T-helper 1 cell treated with Interleukin-12 subunit alpha and Interleukin-12 subunit beta and Interleukin-4 antibody, amounts not matched to agents 30 μg/mL and 1 μg/mL, for 36 hours (primary cell): ENCODE data around the gene PPFIA1.

Source experiments
- H3K27ac Mint-ChIP-seq: one replicate; pipeline ENCODE4 v1.8.0; 2021; ENCODE audit warnings: mild to moderate bottlenecking, mixed read lengths
- H3K27me3 Mint-ChIP-seq: one replicate; pipeline ENCODE4 v1.8.0; 2021; ENCODE audit warnings: low read depth, mixed read lengths
- H3K36me3 Mint-ChIP-seq: one replicate; pipeline ENCODE4 v1.8.0; 2021; ENCODE audit warnings: low read depth, mixed read lengths
- H3K4me1 Mint-ChIP-seq: one replicate; pipeline ENCODE4 v1.8.0; 2021; ENCODE audit warnings: low read depth, mixed read lengths
- H3K4me3 Mint-ChIP-seq: one replicate; pipeline ENCODE4 v1.8.0; 2021; ENCODE audit warnings: mild to moderate bottlenecking, moderate library complexity, mixed read lengths
- H3K9me3 Mint-ChIP-seq: one replicate; pipeline ENCODE4 v1.8.0; 2021; ENCODE audit warnings: mixed read lengths

Gene PPFIA1

DNA sequence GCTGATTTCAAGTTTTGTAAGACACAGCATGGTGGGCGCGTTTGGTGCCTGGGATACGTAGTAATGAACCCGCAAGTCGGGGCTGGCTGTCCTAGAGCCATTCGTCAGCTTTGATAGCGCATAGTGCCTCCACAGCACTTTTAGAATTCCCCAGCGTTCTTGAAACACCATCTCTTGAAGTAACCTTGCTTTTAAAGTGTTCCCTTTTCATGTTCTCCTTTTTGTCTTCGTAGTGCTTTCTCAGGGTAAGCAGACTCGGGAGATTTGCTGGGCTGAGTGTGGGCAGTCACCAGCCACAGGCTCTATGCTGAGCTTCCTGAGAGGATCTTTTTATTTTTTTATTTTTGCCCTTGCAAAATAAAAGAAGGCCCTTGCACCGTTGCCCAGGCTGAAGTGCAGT, 88.3 kb downstream of the PPFIA1 start:
- H3K27me3 Mint-ChIP-seq = no peaks in the 10 kb centered on the region
- no peak overlapping the region for H3K27ac Mint-ChIP-seq
- no peaks in the 10 kb centered on the region for H3K9me3 Mint-ChIP-seq
- no peak overlapping the region for H3K4me3 Mint-ChIP-seq
- H3K36me3 Mint-ChIP-seq = peaks cover 39% of the 10 kb centered on the region
- H3K4me1 Mint-ChIP-seq = no peaks in the 10 kb centered on the region

DNA sequence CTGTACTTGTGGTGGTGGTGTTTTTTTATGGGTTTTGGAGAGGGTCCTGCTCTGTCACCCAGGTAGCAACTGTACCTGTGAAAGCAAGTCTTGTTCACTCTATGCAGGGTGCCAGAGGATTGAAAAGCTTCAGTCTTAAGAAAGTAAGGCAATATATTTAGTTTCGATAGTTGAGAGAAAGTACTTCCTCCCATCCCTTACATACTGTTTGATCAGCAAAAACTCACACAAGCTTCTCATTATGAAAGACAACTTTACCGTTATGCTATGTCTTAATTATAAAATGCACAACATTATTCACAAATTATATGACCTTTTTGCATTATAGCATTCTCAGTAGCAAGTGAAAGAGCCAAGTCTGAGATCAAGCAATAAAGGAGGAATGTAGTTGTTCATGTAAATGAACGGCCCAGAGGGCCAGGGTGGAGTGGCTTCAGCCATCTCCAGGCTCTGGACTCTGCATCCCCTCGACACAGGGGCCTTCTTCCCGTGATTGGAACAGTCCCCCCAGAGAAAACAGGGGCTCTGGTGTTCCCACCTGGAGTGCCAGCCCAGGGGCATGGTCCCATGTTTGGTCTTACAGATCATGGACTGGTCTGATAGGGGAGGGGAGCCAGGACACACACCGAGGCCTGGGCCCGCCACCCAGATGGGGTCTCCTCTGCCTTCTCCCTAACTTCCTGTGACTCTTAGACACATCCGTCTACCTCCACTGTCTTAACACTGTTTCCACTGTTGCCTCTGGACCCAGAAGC, 89.1 kb downstream of the PPFIA1 start:
- no peak overlapping the region for H3K4me3 Mint-ChIP-seq
- no peak overlapping the region for H3K27ac Mint-ChIP-seq
- no peaks in the 10 kb centered on the region for H3K27me3 Mint-ChIP-seq
- peaks cover 2% of the 10 kb centered on the region for H3K4me1 Mint-ChIP-seq
- H3K36me3 Mint-ChIP-seq = peaks cover 38% of the 10 kb centered on the region
- no peaks in the 10 kb centered on the region for H3K9me3 Mint-ChIP-seq

DNA sequence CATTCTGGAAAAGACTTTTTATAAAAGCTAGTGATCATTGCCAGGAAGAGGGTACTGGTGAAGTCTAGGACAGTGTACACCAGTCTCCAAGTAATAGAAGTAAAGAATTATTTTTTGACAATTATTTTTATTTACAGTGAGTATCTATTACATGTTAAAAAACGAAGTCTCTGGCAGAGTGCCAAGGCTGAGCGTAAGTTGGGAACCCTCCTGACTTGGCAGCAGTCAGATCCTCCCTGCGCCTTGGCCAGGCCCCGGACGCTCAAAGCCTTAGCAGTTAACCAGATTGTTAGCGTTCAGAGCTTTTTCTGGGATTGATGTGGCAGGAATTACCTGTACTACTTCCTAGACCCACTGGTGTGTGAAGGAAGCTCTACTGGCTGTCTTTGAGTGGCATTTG, 89.7 kb downstream of the PPFIA1 start:
- Mint-ChIP-seq H3K4me3 (no peak overlapping the region), H3K9me3 (no peaks in the 10 kb centered on the region), H3K36me3 (peaks cover 42% of the 10 kb centered on the region), H3K27me3 (no peaks in the 10 kb centered on the region), H3K27ac (no peak overlapping the region), H3K4me1 (peaks cover 8% of the 10 kb centered on the region)

DNA sequence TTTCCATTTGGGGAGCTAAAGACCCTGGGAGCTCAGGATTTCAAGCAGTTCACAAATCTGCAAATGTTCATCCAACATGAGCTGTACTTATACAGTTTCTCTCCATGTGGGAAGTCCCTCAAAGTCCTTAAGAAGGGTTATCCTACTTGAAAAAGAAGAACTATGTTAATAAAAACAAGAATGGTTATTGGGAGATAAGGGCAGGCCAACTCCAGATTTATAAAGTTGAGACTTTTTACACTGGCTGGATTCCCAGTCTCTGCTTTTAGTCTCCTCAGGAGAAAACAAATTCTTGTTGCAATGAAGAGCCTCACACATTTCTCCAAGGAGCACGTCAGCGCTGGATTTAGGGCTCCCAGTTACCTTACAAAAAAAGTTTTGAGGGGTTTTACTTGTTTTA, 93.7 kb downstream of the PPFIA1 start:
- Mint-ChIP-seq H3K4me3 (no peak overlapping the region), H3K36me3 (peaks cover 36% of the 10 kb centered on the region), H3K9me3 (no peaks in the 10 kb centered on the region), H3K27ac (no peak overlapping the region), H3K27me3 (no peaks in the 10 kb centered on the region), H3K4me1 (peaks cover 20% of the 10 kb centered on the region)

DNA sequence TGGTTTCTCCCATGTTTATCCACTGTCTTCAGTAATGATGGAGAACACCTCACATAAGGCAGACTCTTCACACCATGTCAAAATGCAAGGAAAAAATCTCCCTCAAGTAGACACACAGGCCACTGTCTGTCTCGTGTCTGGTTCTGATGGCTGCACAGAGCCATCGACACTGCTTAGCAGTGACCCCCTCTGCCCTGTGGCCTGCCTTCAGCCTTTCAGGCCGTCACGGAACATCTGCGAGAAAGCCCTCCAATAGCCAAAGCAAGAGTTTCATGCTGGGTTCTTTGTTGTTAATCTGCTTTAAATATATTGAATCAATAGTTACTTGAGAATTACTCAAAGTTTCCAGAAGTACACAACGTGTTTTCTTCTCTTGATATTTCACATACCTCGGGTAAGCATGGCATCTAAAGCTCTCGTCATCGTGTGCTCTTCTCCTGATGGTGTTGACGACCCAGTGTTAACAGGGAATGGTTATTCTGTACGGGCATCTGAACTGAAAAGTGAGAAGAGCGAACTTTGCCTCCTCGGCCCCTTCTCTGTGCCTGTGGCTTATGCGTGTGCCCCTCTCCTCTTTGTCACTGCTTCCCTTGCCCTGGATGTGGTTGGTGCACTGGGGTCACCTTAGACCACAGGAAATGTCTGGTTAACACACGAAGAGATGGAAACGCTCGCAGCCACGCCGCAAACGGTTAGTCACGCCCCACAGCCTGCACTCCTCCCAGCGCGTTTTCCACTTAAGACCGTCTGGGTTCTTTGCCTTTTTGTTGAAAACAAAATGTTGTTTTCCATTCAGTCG, 94.5 kb downstream of the PPFIA1 start:
- H3K27ac Mint-ChIP-seq = peak overlapping the region; percentile 83
- H3K4me1 Mint-ChIP-seq = peaks cover 20% of the 10 kb centered on the region
- H3K27me3 Mint-ChIP-seq = no peaks in the 10 kb centered on the region
- H3K36me3 Mint-ChIP-seq = peaks cover 36% of the 10 kb centered on the region
- peak overlapping the region; percentile 72 for H3K4me3 Mint-ChIP-seq
- no peaks in the 10 kb centered on the region for H3K9me3 Mint-ChIP-seq

DNA sequence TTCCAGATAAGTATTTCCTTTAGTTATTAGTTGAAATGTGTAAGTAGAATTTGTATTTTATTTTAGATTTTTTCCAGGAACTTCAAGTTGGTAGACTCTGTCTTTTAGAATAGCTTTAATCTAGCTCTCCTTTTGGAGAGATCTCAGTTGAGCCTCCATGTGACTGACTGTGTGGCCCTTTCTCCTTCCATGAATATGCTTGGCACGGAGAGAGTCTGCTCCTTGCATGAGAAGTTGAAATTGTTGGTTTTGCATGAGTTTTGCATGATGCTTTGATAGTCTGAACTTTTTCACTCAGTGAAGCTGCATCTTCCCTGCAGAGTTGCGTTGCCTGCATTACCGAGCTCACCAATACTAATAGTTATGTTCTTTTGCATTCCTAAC, 95.0 kb downstream of the PPFIA1 start:
- H3K36me3 Mint-ChIP-seq = peaks cover 38% of the 10 kb centered on the region
- H3K9me3 Mint-ChIP-seq = no peaks in the 10 kb centered on the region
- peaks cover 20% of the 10 kb centered on the region for H3K4me1 Mint-ChIP-seq
- peak overlapping the region; percentile 72 for H3K4me3 Mint-ChIP-seq
- no peaks in the 10 kb centered on the region for H3K27me3 Mint-ChIP-seq
- peak overlapping the region; percentile 83 for H3K27ac Mint-ChIP-seq

DNA sequence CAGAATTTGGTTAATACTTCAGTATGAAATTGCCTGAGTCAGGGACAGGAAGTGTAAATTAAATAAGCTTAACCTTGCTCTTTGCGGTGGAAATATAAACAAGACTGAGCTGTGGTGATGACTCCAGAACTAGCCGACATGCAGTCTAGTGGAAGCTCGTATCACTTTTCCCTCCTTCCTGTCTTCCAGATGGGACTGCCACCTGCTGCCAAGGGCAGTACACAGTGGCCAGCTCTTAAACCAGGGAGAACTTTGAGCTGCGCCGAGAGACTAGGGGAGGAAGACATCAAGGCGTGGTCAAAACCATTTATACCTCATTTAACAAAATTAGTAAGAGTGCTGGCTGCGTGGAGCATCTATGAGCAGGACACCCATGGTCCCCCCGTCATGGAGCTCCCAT, 96.6 kb downstream of the PPFIA1 start:
- Mint-ChIP-seq H3K36me3 (peaks cover 37% of the 10 kb centered on the region), H3K4me3 (no peak overlapping the region), H3K9me3 (peaks cover 5% of the 10 kb centered on the region), H3K4me1 (peaks cover 20% of the 10 kb centered on the region), H3K27ac (no peak overlapping the region), H3K27me3 (no peaks in the 10 kb centered on the region)

DNA sequence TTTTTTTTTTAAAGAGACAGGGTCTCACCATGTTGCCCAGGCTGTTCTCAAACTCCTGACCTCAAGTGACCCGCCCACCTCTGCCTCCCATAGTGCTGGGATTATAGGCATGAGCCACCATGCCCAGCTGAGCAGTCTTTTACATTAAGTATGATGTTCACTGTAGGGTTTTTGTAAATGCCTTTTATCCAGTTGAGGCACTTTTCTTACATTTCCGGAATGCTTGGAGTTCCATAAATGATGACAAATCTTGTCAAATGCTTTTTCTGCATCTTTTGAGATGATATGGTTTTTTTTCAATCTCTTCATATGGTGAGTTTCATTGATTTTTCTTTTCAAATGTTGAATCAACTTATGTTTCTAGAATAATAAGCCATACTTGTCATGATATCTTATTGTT, 98.5 kb downstream of the PPFIA1 start:
- Mint-ChIP-seq H3K27ac (no peak overlapping the region), H3K27me3 (no peaks in the 10 kb centered on the region), H3K4me1 (peaks cover 20% of the 10 kb centered on the region), H3K36me3 (peaks cover 37% of the 10 kb centered on the region), H3K9me3 (peaks cover 5% of the 10 kb centered on the region), H3K4me3 (no peak overlapping the region)

DNA sequence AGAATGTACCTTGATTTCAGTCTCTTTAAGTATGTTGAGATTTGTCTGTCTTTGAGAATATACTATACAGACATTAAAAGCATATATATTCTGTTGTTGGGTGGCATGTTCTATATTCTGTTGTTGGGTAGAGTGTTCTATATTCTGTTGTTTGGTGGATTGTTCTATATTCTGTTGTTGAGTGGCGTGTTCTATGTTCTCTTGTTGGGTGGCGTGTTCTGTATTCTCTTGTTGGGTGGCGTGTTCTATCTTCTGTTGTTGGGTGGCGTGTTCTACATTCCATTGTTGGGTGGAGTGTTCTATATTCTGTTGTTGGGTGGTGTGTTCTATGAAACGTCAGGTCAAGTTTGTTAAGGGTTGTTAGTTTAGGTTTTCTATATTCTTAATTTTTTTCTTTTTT, 100.8 kb downstream of the PPFIA1 start:
- Mint-ChIP-seq H3K36me3 (peaks cover 25% of the 10 kb centered on the region), H3K9me3 (peaks cover 5% of the 10 kb centered on the region), H3K4me3 (no peak overlapping the region), H3K27ac (no peak overlapping the region), H3K27me3 (no peaks in the 10 kb centered on the region), H3K4me1 (peaks cover 4% of the 10 kb centered on the region)

DNA sequence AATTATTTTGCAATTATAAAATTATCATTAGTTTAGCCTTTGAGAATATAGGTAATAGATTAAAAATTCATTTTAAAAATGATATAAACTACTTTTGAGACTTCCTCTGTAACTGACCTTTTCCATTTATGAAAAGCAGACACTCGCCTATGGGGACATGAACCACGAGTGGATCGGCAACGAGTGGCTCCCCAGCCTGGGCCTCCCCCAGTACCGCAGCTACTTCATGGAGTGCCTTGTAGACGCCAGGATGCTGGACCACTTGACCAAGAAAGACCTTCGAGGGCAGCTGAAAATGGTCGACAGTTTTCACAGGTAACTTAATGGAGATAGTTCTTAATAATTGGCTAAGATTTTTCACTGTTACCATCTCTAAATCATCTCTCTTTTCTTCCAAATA, 101.6 kb downstream of the PPFIA1 start:
- Mint-ChIP-seq H3K27me3 (no peaks in the 10 kb centered on the region), H3K9me3 (peaks cover 5% of the 10 kb centered on the region), H3K27ac (no peak overlapping the region), H3K4me1 (peaks cover under 1% of the 10 kb centered on the region), H3K4me3 (no peak overlapping the region), H3K36me3 (peaks cover 26% of the 10 kb centered on the region)

DNA sequence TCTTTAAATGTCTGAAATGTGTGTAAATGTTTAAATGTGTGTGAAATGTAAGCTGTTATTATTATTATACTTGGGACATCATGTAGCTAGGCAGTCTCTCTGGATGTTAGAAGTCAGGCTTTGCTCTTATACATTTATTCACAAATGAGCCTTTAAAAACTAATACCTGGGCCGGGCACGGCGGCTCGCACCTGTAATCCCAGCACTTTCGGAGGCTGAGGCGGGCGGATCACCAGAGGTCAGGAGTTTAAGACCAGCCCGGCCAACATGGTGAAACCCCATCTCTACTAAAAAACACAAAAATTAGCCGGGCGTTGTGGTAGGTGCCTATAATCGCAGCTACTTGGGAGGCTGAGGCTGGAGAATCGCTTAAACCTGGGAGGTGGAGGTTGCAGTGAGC, 106.1 kb downstream of the PPFIA1 start:
- Mint-ChIP-seq H3K9me3 (no peaks in the 10 kb centered on the region), H3K27me3 (no peaks in the 10 kb centered on the region), H3K4me3 (no peak overlapping the region), H3K27ac (no peak overlapping the region), H3K4me1 (no peaks in the 10 kb centered on the region), H3K36me3 (peaks cover 28% of the 10 kb centered on the region)

DNA sequence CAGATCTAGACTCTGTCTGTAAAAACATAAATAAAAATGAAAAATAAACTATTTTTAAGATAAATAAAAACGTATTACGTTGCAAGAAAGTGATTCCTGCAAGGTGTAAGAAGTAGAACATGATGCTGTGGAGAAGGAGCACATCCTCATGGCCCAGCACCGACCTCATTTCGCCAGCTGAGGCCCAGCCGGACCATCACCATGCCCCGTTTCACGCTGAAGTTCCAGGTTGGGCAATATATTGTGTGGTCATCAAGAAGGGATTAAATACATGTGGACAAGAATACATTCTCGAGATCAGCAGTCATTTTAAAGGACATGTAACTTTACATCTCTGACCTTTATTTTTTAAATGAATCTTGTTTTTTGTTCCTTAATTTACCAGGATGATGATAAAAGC, 107.2 kb downstream of the PPFIA1 start:
- H3K36me3 Mint-ChIP-seq = peaks cover 26% of the 10 kb centered on the region
- H3K27me3 Mint-ChIP-seq = no peaks in the 10 kb centered on the region
- no peaks in the 10 kb centered on the region for H3K4me1 Mint-ChIP-seq
- no peak overlapping the region for H3K4me3 Mint-ChIP-seq
- H3K9me3 Mint-ChIP-seq = no peaks in the 10 kb centered on the region
- no peak overlapping the region for H3K27ac Mint-ChIP-seq

DNA sequence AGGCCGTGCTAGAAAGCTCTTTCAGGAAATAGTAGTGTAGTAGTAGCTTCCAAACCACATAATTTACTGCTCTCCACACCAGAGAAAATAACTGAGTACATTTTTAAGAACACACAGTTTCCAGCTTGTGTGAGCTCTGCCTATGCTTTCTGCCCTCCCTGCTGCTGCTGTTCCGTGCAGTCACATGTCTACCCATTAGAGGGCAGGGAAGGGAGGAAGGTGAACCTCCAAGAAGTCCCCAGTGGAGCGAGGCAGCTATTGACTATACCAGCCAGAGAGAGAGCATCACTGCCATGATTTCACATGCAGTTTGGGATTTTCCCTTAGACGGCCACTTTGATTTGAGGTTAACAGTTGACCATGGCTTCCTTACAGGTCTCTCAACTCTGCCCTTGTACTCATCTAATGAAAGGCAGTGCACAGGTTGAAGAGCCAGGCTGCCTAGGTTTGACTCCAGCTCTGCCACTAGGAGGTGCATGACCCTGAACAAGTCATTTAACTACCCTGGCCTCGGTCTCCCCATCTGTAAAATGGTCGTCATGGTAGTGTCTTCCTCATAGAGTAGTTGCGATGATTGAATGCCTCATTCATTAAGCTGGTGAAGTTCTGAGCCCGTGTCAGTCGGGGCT, 108.1 kb downstream of the PPFIA1 start:
- Mint-ChIP-seq H3K36me3 (peaks cover 24% of the 10 kb centered on the region), H3K27ac (no peak overlapping the region), H3K27me3 (no peaks in the 10 kb centered on the region), H3K4me3 (no peak overlapping the region), H3K4me1 (no peaks in the 10 kb centered on the region), H3K9me3 (no peaks in the 10 kb centered on the region)

DNA sequence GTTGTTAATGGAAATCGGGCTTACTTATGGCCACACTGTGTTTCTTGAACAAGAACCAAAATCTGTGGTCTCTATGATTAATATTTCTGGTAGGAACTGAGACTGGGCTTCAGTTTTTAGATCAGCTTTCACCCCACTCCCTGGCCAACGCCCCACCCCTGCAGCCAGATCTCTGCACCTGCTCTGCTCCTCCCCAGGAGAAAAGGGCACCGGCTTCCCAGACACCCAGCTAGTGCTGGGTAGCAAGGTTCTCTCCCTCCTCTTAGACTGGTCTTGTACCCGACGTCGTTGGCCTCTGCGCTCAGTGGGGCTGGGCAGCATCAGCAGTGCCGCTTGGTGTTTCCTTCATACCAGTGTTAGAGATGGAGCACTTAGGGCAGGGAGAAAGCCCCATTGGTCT, 110.9 kb downstream of the PPFIA1 start:
- Mint-ChIP-seq H3K36me3 (peaks cover 28% of the 10 kb centered on the region), H3K4me1 (no peaks in the 10 kb centered on the region), H3K9me3 (no peaks in the 10 kb centered on the region), H3K27me3 (no peaks in the 10 kb centered on the region), H3K27ac (no peak overlapping the region), H3K4me3 (no peak overlapping the region)
